ENCODE results near the gene PPM1H. TPM values are rescaled to one million over a fixed set of nuclear protein-coding genes. Genes with fewer than 3 reads are reported as not detected.

The PPM1H gene
- total and polyA plus RNA-seq, 10 of the 15 experiments (the other 5 are each of a cell fraction or from before 2014, with no cell fraction given): 0.11 to 0.83 (median 0.49) TPM

- RAD21 ChIA-PET (ENCODE audit: unreplicated experiment): no interaction called here
- no peaks in the 10 kb centered on the region for H4K20me1 ChIP-seq (ENCODE audit: control insufficient read depth, insufficient read depth)
- no peak overlapping the region for H3K9ac ChIP-seq (ENCODE audit: control insufficient read depth, insufficient read depth, low read length)
- H3K27me3 ChIP-seq (replicated peaks in 1 of 2; ENCODE audit: control insufficient read depth in 2 of 2, insufficient read depth in 2 of 2, low read length in 1 of 2): no peaks in the 10 kb centered on the region
- POLR2A ChIA-PET: interaction anchor here (0.9 kb wide), 1 partner anchor 32 kb away, joined by 4 read pairs; no protein-coding TSS in a partner anchor
- H3K4me1 ChIP-seq (ENCODE audit: control insufficient read depth, insufficient read depth, low read length): no peaks in the 10 kb centered on the region
- intact Hi-C loops (cut with micrococcal nuclease; ENCODE audit: unreplicated experiment) (no loop called here), in situ Hi-C loops (cut with MboI) (no loop called here)
- no TSS peak for BruUV-seq (replicated peaks)
- no peak for ATAC-seq
- no peak for TF ChIP-seq YBX1 (IDR thresholded peaks at IDR 0.05)
- no peak for TF ChIP-seq POLR2AphosphoS2 (IDR thresholded peaks at IDR 0.05; ENCODE audit: low read depth, low read length)
- TF ChIP-seq IKZF2 (IDR thresholded peaks at IDR 0.05): no peak
- no peak for TF ChIP-seq MTA3 (IDR thresholded peaks at IDR 0.05; ENCODE audit: borderline replicate concordance, low read length)
- TF ChIP-seq SMAD5 (IDR thresholded peaks at IDR 0.05; ENCODE audit: low read depth): no peak
- TF ChIP-seq SPI1 (IDR thresholded peaks at IDR 0.05; ENCODE audit: borderline replicate concordance, insufficient read depth, low read depth, low read length): no peak
- no peak overlapping the region for H3K4me2 ChIP-seq (ENCODE audit: control insufficient read depth, insufficient read depth)
- no peak for FAIRE-seq
- H3K4me3 ChIP-seq: no peak overlapping the region
- SMC1A ChIA-PET (ENCODE audit: uncharacterized antibody, unreplicated experiment): no interaction called here
- H3K36me3 ChIP-seq (ENCODE audit: control insufficient read depth in 2 of 2, insufficient read depth in 2 of 2, low read length in 1 of 2): no peaks in the 10 kb centered on the region
- no peaks in the 10 kb centered on the region; the same call in 2 of the 3 replicates for H3K9me3 ChIP-seq (replicated peaks; ENCODE audit: control insufficient read depth, insufficient read depth, low read length)
- CTCF ChIA-PET: interaction anchor here (0.9 kb wide), 1 partner anchor 100 kb away, joined by 3 read pairs; no protein-coding TSS in a partner anchor
- no peak overlapping the region for H2AFZ ChIP-seq (ENCODE audit: control insufficient read depth, low read depth, low read length)
- DNase-seq (ENCODE audit: low read depth, low spot score): no peak
- H3K27ac ChIP-seq (ENCODE audit: control insufficient read depth, insufficient read depth): no peak overlapping the region
- 67% methylated on average over 4 of the region's 4 CpGs for WGBS (ENCODE audit: insufficient coverage, insufficient replicate concordance, low lambda C conversion rate, missing lambda C conversion rate)
- H3K79me2 ChIP-seq (ENCODE audit: control insufficient read depth, insufficient read depth, low read length): no peaks in the 10 kb centered on the region
Observed at GRCh38 chr12:62681306-62681705, 253.6 kb downstream of the PPM1H start.

GRCh38 chr12:62679608-62680007 lies 255.3 kb downstream of the PPM1H start:
- intact Hi-C loops (cut with micrococcal nuclease; ENCODE audit: unreplicated experiment) (no loop called here), in situ Hi-C loops (cut with MboI) (no loop called here)
- Histone ChIP-seq H3K36me3 (ENCODE audit: control insufficient read depth in 2 of 2, insufficient read depth in 2 of 2, low read length in 1 of 2) (no peaks in the 10 kb centered on the region), H3K4me1 (ENCODE audit: control insufficient read depth, insufficient read depth, low read length) (no peaks in the 10 kb centered on the region), H3K27me3 (replicated peaks in 1 of 2; ENCODE audit: control insufficient read depth in 2 of 2, insufficient read depth in 2 of 2, low read length in 1 of 2) (no peaks in the 10 kb centered on the region), H2AFZ (ENCODE audit: control insufficient read depth, low read depth, low read length) (no peak overlapping the region), H3K4me3 (no peak overlapping the region), H3K4me2 (ENCODE audit: control insufficient read depth, insufficient read depth) (no peak overlapping the region), H3K27ac (ENCODE audit: control insufficient read depth, insufficient read depth) (no peak overlapping the region), H4K20me1 (ENCODE audit: control insufficient read depth, insufficient read depth) (no peaks in the 10 kb centered on the region), H3K9ac (ENCODE audit: control insufficient read depth, insufficient read depth, low read length) (no peak overlapping the region), H3K9me3 (replicated peaks; ENCODE audit: control insufficient read depth, insufficient read depth, low read length) (no peaks in the 10 kb centered on the region; the same call in 2 of the 3 replicates), H3K79me2 (ENCODE audit: control insufficient read depth, insufficient read depth, low read length) (no peaks in the 10 kb centered on the region)
- ChIA-PET POLR2A (interaction anchor here (0.5 to 1.5 kb wide), 2 partner anchors 10 to 21 kb away, joined by 3 to 4 read pairs; no protein-coding TSS in a partner anchor), SMC1A (ENCODE audit: uncharacterized antibody, unreplicated experiment) (interaction anchor here (1.2 kb wide), 1 partner anchor 24 kb away, joined by 4 read pairs; no protein-coding TSS in a partner anchor), CTCF (interaction anchor here (1.2 kb wide), 1 partner anchor 10 kb away, joined by 3 read pairs; no protein-coding TSS in a partner anchor), RAD21 (ENCODE audit: unreplicated experiment) (no interaction called here)
- no peak for ATAC-seq
- DNase-seq (ENCODE audit: low read depth, low spot score): no peak
- BruUV-seq (replicated peaks): no TSS peak
- 69% methylated on average over 3 of the region's 3 CpGs for WGBS (ENCODE audit: insufficient coverage, insufficient replicate concordance, low lambda C conversion rate, missing lambda C conversion rate)
- no peak for FAIRE-seq
- TF ChIP-seq EZH2 (IDR thresholded peaks at IDR 0.05; ENCODE audit: borderline replicate concordance, control insufficient read depth, low read depth, low read length) (no peak), RAD51 (IDR thresholded peaks at IDR 0.05) (no peak), HSF1 (IDR thresholded peaks at IDR 0.05; ENCODE audit: low read depth, low read length) (no peak), E2F4 (IDR thresholded peaks at IDR 0.05; ENCODE audit: low read depth, low read length) (no peak), POU2F2 (IDR thresholded peaks at IDR 0.05; ENCODE audit: borderline replicate concordance, low read depth, low read length) (no peak), HDAC6 (IDR thresholded peaks at IDR 0.05; ENCODE audit: unreplicated experiment) (no peak), NFXL1 (IDR thresholded peaks at IDR 0.05; ENCODE audit: borderline replicate concordance) (no peak), CHD1 (IDR thresholded peaks at IDR 0.05; ENCODE audit: low read depth, low read length) (no peak), MYB (IDR thresholded peaks at IDR 0.05; ENCODE audit: borderline replicate concordance, low read depth, low read length) (no peak), ASH2L (IDR thresholded peaks at IDR 0.05; ENCODE audit: borderline replicate concordance, low read depth) (no peak)

All from GM12878 (cell line).